H9 (cell line): Measurements from ENCODE around the gene SCN1A. TPM values are rescaled to one million over a fixed set of nuclear protein-coding genes. Genes with fewer than 3 reads are reported as not detected.

ENCODE experiments used
- DNase-seq: peaks from one replicate; pipeline ENCODE4 v3.0.0-alpha.2; 2017
- H2AFZ ChIP-seq: one replicate; pipeline ENCODE4 v1.6.1; 2013; ENCODE audit warnings: mild to moderate bottlenecking, low read length, control low read depth, moderate library complexity
- H2AK5ac ChIP-seq: 2 replicates; pipeline ENCODE4 v1.6.1; 2013; ENCODE audit warnings: low read length, control low read depth, mixed read lengths; ENCODE audit not compliant: insufficient read length
- H2BK120ac ChIP-seq: one replicate; pipeline ENCODE4 v1.6.1; 2013; ENCODE audit warnings: low read depth, mild to moderate bottlenecking, low read length, control low read depth, inconsistent platforms; ENCODE audit not compliant: poor library complexity, severe bottlenecking
- H2BK12ac ChIP-seq: 2 replicates; pipeline ENCODE4 v1.6.1; 2013; ENCODE audit warnings: low read length, control low read depth, mixed read lengths, low read depth; ENCODE audit not compliant: insufficient read length
- H2BK15ac ChIP-seq: 2 replicates; pipeline ENCODE4 v1.6.1; 2013; ENCODE audit warnings: low read depth, low read length, control low read depth
- H2BK20ac ChIP-seq: one replicate; pipeline ENCODE4 v1.6.1; 2013; ENCODE audit warnings: low read depth, mild to moderate bottlenecking, low read length, control low read depth, inconsistent platforms; ENCODE audit not compliant: poor library complexity, severe bottlenecking
- H2BK5ac ChIP-seq: 2 replicates; pipeline ENCODE4 v1.6.1; 2013; ENCODE audit warnings: low read length, control low read depth, mixed read lengths; ENCODE audit not compliant: insufficient read length
- H3K14ac ChIP-seq: 2 replicates; pipeline ENCODE4 v1.6.1; 2013; ENCODE audit warnings: low read length, control low read depth; ENCODE audit not compliant: insufficient read depth
- H3K18ac ChIP-seq: 2 replicates; pipeline ENCODE4 v1.6.1; 2013; ENCODE audit warnings: low read depth, mild to moderate bottlenecking, mixed read lengths, low read length, control low read depth; ENCODE audit not compliant: insufficient read length
- H3K23ac ChIP-seq: 2 replicates; pipeline ENCODE4 v1.6.1; 2013; ENCODE audit warnings: low read length, control low read depth, mixed read lengths, low read depth; ENCODE audit not compliant: insufficient read length
- H3K23me2 ChIP-seq: 2 replicates; pipeline ENCODE4 v1.6.1; 2013; ENCODE audit warnings: low read depth, mild to moderate bottlenecking, mixed read lengths, low read length, control low read depth; ENCODE audit not compliant: insufficient read length, poor library complexity, severe bottlenecking
- H3K27ac ChIP-seq: 2 replicates; pipeline ENCODE4 v1.5.1; 2013; ENCODE audit warnings: low read length, control low read depth, mixed read lengths, low read depth; ENCODE audit not compliant: insufficient read length
- H3K27me3 ChIP-seq: 2 replicates; pipeline ENCODE4 v1.6.1; 2013; ENCODE audit warnings: low read length, control low read depth, inconsistent platforms; ENCODE audit not compliant: insufficient read depth
- H3K4ac ChIP-seq: 2 replicates; pipeline ENCODE4 v1.6.1; 2013; ENCODE audit warnings: low read depth, mild to moderate bottlenecking, control low read depth, inconsistent platforms, low read length, moderate library complexity
- H3K4me1 ChIP-seq: 2 replicates; pipeline ENCODE4 v1.6.1; 2013; ENCODE audit warnings: low read length, control low read depth, inconsistent platforms; ENCODE audit not compliant: insufficient read depth
- H3K4me2 ChIP-seq: 2 replicates; pipeline ENCODE4 v1.6.1; 2013; ENCODE audit warnings: low read length, control low read depth, mixed read lengths; ENCODE audit not compliant: insufficient read length, insufficient read depth
- H3K56ac ChIP-seq: 2 replicates; pipeline ENCODE4 v1.6.1; 2013; ENCODE audit warnings: low read depth, mild to moderate bottlenecking, mixed read lengths, low read length, control low read depth; ENCODE audit not compliant: insufficient read length
- H3K79me1 ChIP-seq: 2 replicates; pipeline ENCODE4 v1.6.1; 2013; ENCODE audit warnings: low read depth, mild to moderate bottlenecking, moderate library complexity, low read length, control low read depth, inconsistent platforms; ENCODE audit not compliant: insufficient read depth, poor library complexity, severe bottlenecking
- H3K79me2 ChIP-seq: 2 replicates; pipeline ENCODE4 v1.6.1; 2013; ENCODE audit warnings: low read length, control low read depth, inconsistent platforms; ENCODE audit not compliant: insufficient read depth
- H3K9ac ChIP-seq: 2 replicates; pipeline ENCODE4 v1.6.1; 2013; ENCODE audit warnings: low read length, control low read depth, mixed read lengths; ENCODE audit not compliant: insufficient read length; ENCODE audit errors: extremely low read depth
- H3K9me3 ChIP-seq: one replicate; pipeline ENCODE4 v1.6.1; 2013; ENCODE audit warnings: low read depth, low read length, inconsistent platforms; ENCODE audit not compliant: control insufficient read depth
- H3T11ph ChIP-seq: one replicate; pipeline ENCODE4 v1.6.1; 2013; ENCODE audit warnings: mild to moderate bottlenecking, low read length, control low read depth, inconsistent platforms
- H4K20me1 ChIP-seq: one replicate; pipeline ENCODE4 v1.6.1; 2013; ENCODE audit not compliant: control insufficient read depth, insufficient read length, insufficient read depth
- H4K5ac ChIP-seq: 2 replicates; pipeline ENCODE4 v1.6.1; 2013; ENCODE audit warnings: low read depth, mild to moderate bottlenecking, mixed read lengths, low read length, control low read depth; ENCODE audit not compliant: insufficient read length
- H4K8ac ChIP-seq: replicated peaks from 2 replicates; pipeline ENCODE4 v1.6.1; 2013; ENCODE audit warnings: low read length, control low read depth, mixed read lengths, low read depth; ENCODE audit not compliant: insufficient read length
- H4K91ac ChIP-seq: 2 replicates; pipeline ENCODE4 v1.6.1; 2013; ENCODE audit warnings: low read depth, mild to moderate bottlenecking, moderate library complexity, mixed read lengths, low read length, control low read depth; ENCODE audit not compliant: insufficient read length
- H3K27ac Mint-ChIP-seq, 3 experiments: 2 replicates in 2 of 3; 3 replicates in 1 of 3; pipeline ENCODE4 v1.8.0; 2020 to 2021; ENCODE audit warnings: mixed read lengths in 3 of 3, mild to moderate bottlenecking in 1 of 3, moderate library complexity in 1 of 3
- H3K27me3 Mint-ChIP-seq: 2 replicates; pipeline ENCODE4 v1.8.0; 2021; ENCODE audit warnings: low read depth, mild to moderate bottlenecking, moderate library complexity, mixed read lengths
- H3K36me3 Mint-ChIP-seq, 3 experiments: 2 replicates in 2 of 3; 3 replicates in 1 of 3; pipeline ENCODE4 v1.8.0; 2020 to 2021; ENCODE audit warnings: low read depth in 3 of 3, mixed read lengths in 3 of 3; ENCODE audit not compliant: insufficient read depth in 1 of 3
- H3K4me1 Mint-ChIP-seq, 2 experiments: 2 replicates each; pipeline ENCODE4 v1.8.0; 2020; ENCODE audit warnings: mixed read lengths in 2 of 2
- H3K4me3 Mint-ChIP-seq, 2 experiments: 2 replicates in 1 of 2; 3 replicates in 1 of 2; pipeline ENCODE4 v1.8.0; 2020 to 2021; ENCODE audit warnings: mild to moderate bottlenecking in 2 of 2, mixed read lengths in 2 of 2, moderate library complexity in 1 of 2
- H3K9me3 Mint-ChIP-seq, 2 experiments: 2 replicates in 1 of 2; 3 replicates in 1 of 2; pipeline ENCODE4 v1.8.0; 2020; ENCODE audit warnings: mild to moderate bottlenecking in 2 of 2, mixed read lengths in 2 of 2, moderate library complexity in 1 of 2
- CTCF ChIP-seq: fragments of 200-600 bp; sonication (generic); conservative IDR thresholded peaks from 3 replicates; pipeline ENCODE4 v1.8.0; 2021; ENCODE audit warnings: antibody characterized with exemption, mild to moderate bottlenecking
- WGBS: extraction: QIAGEN DNeasy Blood & Tissue Kit; methylation state at CpG from one replicate; pipeline ENCODE4 v1.1.7; 2013; ENCODE audit warnings: missing lambda C conversion rate, low lambda C conversion rate, mixed read lengths; ENCODE audit not compliant: insufficient read length; ENCODE audit errors: extremely low coverage; 5-methylcytosine and 5-hydroxymethylcytosine counted together
- total RNA-seq: library from RNA; stranded (reverse); gene quantifications from 2 replicates; pipeline ENCODE4 v1.2.1, GENCODE V29; 2021

The SCN1A gene
- total RNA-seq, 1 experiment from 2014 or later = 0.13 TPM

GRCh38 chr2:166138667-166139066 lies 10.8 kb upstream of the SCN1A start:
- Histone ChIP-seq H3T11ph (no peak overlapping the region), H3K27ac (no peak overlapping the region), H4K20me1 (no peaks in the 10 kb centered on the region), H3K23ac (no peak overlapping the region), H4K8ac (no peak overlapping the region), H2BK20ac (no peak overlapping the region), H3K4me1 (no peaks in the 10 kb centered on the region; the same call in 1 of the 2 replicates), H4K5ac (no peak overlapping the region), H3K4me2 (no peak overlapping the region), H4K91ac (no peak overlapping the region), H2BK15ac (no peak overlapping the region), H3K79me1 (no peaks in the 10 kb centered on the region), H2AFZ (no peak overlapping the region), H2BK5ac (no peak overlapping the region), H3K9ac (no peak overlapping the region), H2AK5ac (no peak overlapping the region), H3K14ac (no peak overlapping the region), H3K23me2 (no peaks in the 10 kb centered on the region), H3K4ac (no peak overlapping the region), H2BK120ac (no peak overlapping the region), H3K27me3 (no peaks in the 10 kb centered on the region), H3K9me3 (no peaks in the 10 kb centered on the region), H3K56ac (no peak overlapping the region), H3K79me2 (no peaks in the 10 kb centered on the region), H3K18ac (no peak overlapping the region), H2BK12ac (no peak overlapping the region)
- DNase-seq = no peak
- no peak for TF ChIP-seq CTCF
- no peaks in the 10 kb centered on the region for H3K27me3 Mint-ChIP-seq
- no CpG with 5 or more reads among the region's 1 CpG for WGBS
- H3K9me3 Mint-ChIP-seq = peaks cover 0 to 5% of the 10 kb centered on the region in 2 experiments; a peak in 2 of 5 replicates
- no peak overlapping the region for H3K4me3 Mint-ChIP-seq
- H3K27ac Mint-ChIP-seq = no peak overlapping the region
- peaks cover 3 to 10% of the 10 kb centered on the region in 2 experiments; a peak in 3 of 4 replicates for H3K4me1 Mint-ChIP-seq
- H3K36me3 Mint-ChIP-seq = 0 out of 7 replicates have a peak, but pooled peaks cover 0 to 6% (median 0%) of the 10 kb centered on the region in 3 experiments
